ENCODE results near the gene CLCNKB.
"Not testable (repeated sequence)": the region's sequence is repeated elsewhere in the genome, so short reads cannot be mapped to it uniquely, and the experiment has no call there.

The CLCNKB gene

GRCh38 chr1:16061989-16062686, 18.6 kb downstream of the CLCNKB start:
- not testable (repeated sequence) for DNase-seq

GRCh38 chr1:16062687-16063075, 19.1 kb downstream of the CLCNKB start:
- not testable (repeated sequence) for DNase-seq

- no peak for DNase-seq
These were observed 19.7 kb downstream of the CLCNKB start for GRCh38 chr1:16063226-16063829.

- no peak for DNase-seq
These were observed 20.3 kb downstream of the CLCNKB start for GRCh38 chr1:16063921-16064320.

- DNase-seq: no peak
These were observed 21.1 kb downstream of the CLCNKB start for GRCh38 chr1:16064536-16065268.

- DNase-seq: no peak
These were observed 21.6 kb downstream of the CLCNKB start for GRCh38 chr1:16065269-16065576.

- no peak for DNase-seq
These were observed 22.7 kb downstream of the CLCNKB start for GRCh38 chr1:16066245-16066644.

- no peak for DNase-seq
These were observed 23.7 kb downstream of the CLCNKB start for GRCh38 chr1:16067127-16067768.

GRCh38 chr1:16067933-16068332, 24.4 kb downstream of the CLCNKB start:
- no peak for DNase-seq

- no peak for DNase-seq
These were observed 25.0 kb downstream of the CLCNKB start for GRCh38 chr1:16068356-16069270.

GRCh38 chr1:16070640-16071355, 27.2 kb downstream of the CLCNKB start:
- DNase-seq: no peak

- no peak for DNase-seq
These were observed 28.0 kb downstream of the CLCNKB start for GRCh38 chr1:16071614-16072013.

- no peak for DNase-seq
These were observed 28.5 kb downstream of the CLCNKB start for GRCh38 chr1:16072095-16072494.

- no peak for DNase-seq
These were observed 29.3 kb downstream of the CLCNKB start for GRCh38 chr1:16072616-16073484.

GRCh38 chr1:16073490-16074119, 30.0 kb downstream of the CLCNKB start, which contains the start of gene FAM131C:
TSS of gene FAM131C (minus strand) at chr1:16073651. CDS start at chr1:16073442, 209 bp downstream.
- no peak for DNase-seq

- DNase-seq: no peak
These were observed 30.6 kb downstream of the CLCNKB start for GRCh38 chr1:16074217-16074616.

GRCh38 chr1:16075337-16076030, 31.9 kb downstream of the CLCNKB start:
- no peak for DNase-seq

- no peak for DNase-seq
These were observed 32.7 kb downstream of the CLCNKB start for GRCh38 chr1:16076031-16076864.

- no peak for DNase-seq
These were observed 33.3 kb downstream of the CLCNKB start for GRCh38 chr1:16076865-16077238.
